Gastroesophageal sphincter (tissue), 3 donors: ENCODE data around the gene RAPGEF2.

Experiments
- CTCF ChIP-seq, 4 experiments: fragments of 200-600 bp in 2 of 4; fragments of 450-650 bp in 2 of 4; sonication (generic) in 1 of 4; IDR thresholded peaks; one replicate each; pipeline ENCODE4 v1.5.1; 2017 to 2019; ENCODE audit warnings: antibody characterized with exemption in 4 of 4, mild to moderate bottlenecking in 2 of 4, moderate library complexity in 2 of 4
- POLR2AphosphoS5 ChIP-seq: sonication (generic); formaldehyde crosslinking; IDR thresholded peaks from one replicate; pipeline ENCODE4 v1.6.1; 2017; ENCODE audit warnings: antibody characterized with exemption

GRCh38 chr4:159240687-159241086 is 137.8 kb downstream of the RAPGEF2 start:
- TF ChIP-seq POLR2AphosphoS5 (no peak), CTCF (IDR thresholded peaks at IDR 0.05) (no peak)
